Central memory CD8-positive, alpha-beta T cell (primary cell): ENCODE measurements around the gene MEGF6.
"Not testable (repeated sequence)": the region's sequence is repeated elsewhere in the genome, so short reads cannot be mapped to it uniquely, and the experiment has no call there.

Experiments used
- ATAC-seq: fragments of 150-1000 bp; cut with Tn5 transposase; replicated peaks from 2 replicates; pipeline ENCODE4 v1.10.0; 2022; ENCODE audit warnings: mild to moderate bottlenecking, moderate FRiP score, moderate number of reproducible peaks; ENCODE audit not compliant: poor library complexity, severe bottlenecking; ENCODE audit errors: extremely low read depth
- DNase-seq, 2 donors: peaks; one replicate each; pipeline ENCODE4 v3.0.0; 2021; ENCODE audit warnings: low spot score in 2 of 2
- H3K27ac Mint-ChIP-seq: one replicate; pipeline ENCODE4 v1.8.0; 2022; ENCODE audit warnings: low read depth, mild to moderate bottlenecking, moderate library complexity, mixed read lengths
- H3K27me3 Mint-ChIP-seq: one replicate; pipeline ENCODE4 v1.8.0; 2022; ENCODE audit warnings: mixed read lengths
- H3K36me3 Mint-ChIP-seq: one replicate; pipeline ENCODE4 v1.8.0; 2022; ENCODE audit warnings: mild to moderate bottlenecking, moderate library complexity, mixed read lengths; ENCODE audit not compliant: insufficient read depth
- H3K4me1 Mint-ChIP-seq: one replicate; pipeline ENCODE4 v1.8.0; 2022; ENCODE audit warnings: mixed read lengths
- H3K4me3 Mint-ChIP-seq: one replicate; pipeline ENCODE4 v1.8.0; 2022; ENCODE audit warnings: mild to moderate bottlenecking, moderate library complexity, mixed read lengths
- H3K9me3 Mint-ChIP-seq: one replicate; pipeline ENCODE4 v1.8.0; 2022; ENCODE audit warnings: mixed read lengths

MEGF6 gene

DNA sequence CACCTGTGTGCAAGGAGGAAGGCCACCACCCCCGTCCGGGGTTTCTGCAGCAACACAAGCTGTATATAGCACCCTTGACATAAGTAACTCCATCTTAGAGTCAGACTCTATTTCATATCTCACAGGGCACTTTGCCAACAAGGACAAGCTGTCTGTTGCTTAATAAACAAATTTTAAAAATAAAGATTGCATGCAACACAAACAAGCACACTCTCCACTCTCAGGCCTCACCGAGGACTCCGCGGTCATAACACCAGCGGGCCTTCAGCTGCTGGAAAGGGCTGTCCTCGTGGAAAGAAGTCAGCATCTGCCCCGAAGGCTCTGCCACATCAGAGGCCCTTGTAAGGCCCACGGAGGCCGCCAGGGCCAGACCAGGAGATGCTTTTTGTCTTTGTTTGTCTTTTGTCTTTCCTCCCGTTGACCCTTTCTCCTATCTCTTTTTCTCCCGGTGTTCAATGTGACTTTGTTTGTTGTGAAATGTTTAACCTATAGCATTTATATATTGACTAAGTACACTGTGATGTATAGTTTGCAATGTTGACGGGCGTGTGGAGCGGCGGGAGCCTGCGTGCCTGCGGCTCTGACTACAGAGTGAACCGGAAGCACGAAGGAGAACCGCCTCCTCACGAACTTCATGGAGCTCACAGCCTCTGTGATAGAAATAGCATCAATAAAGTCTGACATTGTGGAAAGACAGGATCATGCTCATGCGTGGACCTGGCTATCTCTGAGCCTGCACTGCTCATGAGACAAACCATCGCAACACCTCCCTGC, 24.1 kb downstream of the MEGF6 start:
- ATAC-seq (no peak), DNase-seq (no peak)
- Mint-ChIP-seq H3K27ac (no peak overlapping the region), H3K36me3 (peaks cover 2% of the 10 kb centered on the region), H3K27me3 (no peaks in the 10 kb centered on the region), H3K4me1 (no peaks in the 10 kb centered on the region), H3K9me3 (no peaks in the 10 kb centered on the region), H3K4me3 (no peak overlapping the region)

DNA sequence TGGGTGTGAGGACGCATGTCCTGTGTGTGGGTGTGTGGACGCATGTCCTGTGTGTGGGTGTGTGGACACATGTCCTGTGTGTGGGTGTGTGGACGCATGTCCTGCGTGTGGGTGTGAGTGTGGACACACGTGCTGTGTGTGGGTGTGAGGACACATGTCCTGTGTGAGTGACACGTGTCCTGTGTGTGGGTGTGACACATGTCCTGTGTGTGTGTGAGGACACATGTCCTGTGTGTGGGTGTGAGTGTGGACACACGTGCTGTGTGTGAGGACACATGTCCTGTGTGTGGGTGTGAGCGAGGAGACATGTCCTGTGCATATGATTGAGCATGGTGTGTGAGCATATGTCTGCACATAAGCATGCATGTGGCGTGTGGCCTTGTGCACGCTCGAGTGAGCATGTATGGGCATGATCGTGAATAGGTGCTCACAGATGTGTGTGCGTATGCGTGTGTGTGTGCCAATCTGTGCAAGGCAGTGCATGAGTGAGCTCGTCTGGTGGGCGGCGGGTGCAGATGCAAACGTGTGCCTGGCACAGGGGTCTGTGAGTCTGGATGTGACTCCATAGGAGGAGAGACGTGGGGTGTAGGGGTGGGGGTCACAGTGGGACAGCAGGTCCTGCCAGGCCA, 25.3 kb downstream of the MEGF6 start:
- no peak for ATAC-seq
- no peaks in the 10 kb centered on the region for H3K4me1 Mint-ChIP-seq
- no peak overlapping the region for H3K4me3 Mint-ChIP-seq

DNA sequence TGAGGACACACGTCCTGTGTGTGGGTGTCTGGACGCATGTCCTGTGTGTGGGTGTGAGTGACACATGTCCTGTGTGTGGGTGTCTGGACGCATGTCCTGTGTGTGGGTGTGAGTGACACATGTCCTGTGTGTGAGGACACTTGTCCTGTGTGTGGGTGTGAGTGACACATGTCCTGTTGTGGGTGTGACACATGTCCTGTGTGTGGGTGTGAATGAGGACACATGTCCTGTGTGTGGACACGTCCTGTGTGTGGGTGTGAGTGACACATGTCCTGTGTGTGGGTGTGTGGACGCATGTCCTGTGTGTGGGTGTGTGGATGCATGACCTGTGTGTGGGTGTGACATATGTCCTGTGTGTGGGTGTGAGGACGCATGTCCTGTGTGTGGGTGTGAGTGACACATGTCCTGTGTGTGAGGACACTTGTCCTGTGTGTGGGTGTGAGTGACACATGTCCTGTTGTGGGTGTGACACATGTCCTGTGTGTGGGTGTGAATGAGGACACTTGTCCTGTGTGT, 25.9 kb downstream of the MEGF6 start:
- not testable (repeated sequence) for H3K27me3 Mint-ChIP-seq, H3K36me3 Mint-ChIP-seq, H3K4me3 Mint-ChIP-seq, ATAC-seq, H3K9me3 Mint-ChIP-seq, H3K27ac Mint-ChIP-seq, H3K4me1 Mint-ChIP-seq, DNase-seq

More for the DNA sequence above, 25.3 kb downstream of the MEGF6 start:
- Mint-ChIP-seq H3K27me3 (no peaks in the 10 kb centered on the region), H3K36me3 (peaks cover 2% of the 10 kb centered on the region), H3K27ac (no peak overlapping the region), H3K9me3 (no peaks in the 10 kb centered on the region)
- no peak for DNase-seq

DNA sequence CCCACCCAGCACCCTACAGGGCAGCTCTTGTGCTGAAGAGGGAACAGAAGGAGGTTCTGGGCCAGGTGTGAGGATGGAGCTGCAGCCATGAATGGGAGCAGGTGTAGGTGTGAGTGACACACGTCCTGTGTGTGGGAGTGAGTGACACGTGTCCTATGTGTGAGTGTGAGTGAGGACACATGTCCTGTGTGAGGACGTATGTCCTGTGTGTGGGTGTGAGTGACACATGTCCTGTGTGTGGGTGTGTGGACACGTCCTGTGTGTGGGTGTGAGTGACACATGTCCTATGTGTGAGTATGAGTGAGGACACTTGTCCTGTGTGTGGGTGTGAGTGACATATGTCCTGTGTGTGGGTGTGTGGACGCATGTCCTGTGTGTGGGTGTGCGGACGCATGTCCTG, 26.4 kb downstream of the MEGF6 start:
- DNase-seq: no peak
- H3K27ac Mint-ChIP-seq: no peak overlapping the region

DNA sequence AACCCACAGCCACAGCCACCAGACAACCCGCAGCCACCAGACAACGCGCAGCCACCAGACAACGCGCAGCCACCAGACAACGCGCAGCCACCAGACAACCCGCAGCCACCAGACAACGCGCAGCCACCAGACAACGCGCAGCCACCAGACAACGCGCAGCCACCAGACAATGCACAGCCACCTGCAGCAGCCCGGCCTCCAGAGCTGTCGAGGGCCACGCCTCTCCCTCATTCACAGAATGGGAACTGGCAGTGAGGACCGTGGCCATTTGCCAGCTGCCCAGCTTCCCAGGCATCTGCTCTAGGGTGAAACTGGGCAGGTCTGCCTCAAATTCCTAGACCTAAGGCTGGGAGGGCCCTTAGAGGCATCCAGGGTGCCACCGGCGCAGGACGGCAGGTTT, 27.6 kb downstream of the MEGF6 start:
- H3K4me3 Mint-ChIP-seq, H3K9me3 Mint-ChIP-seq, H3K36me3 Mint-ChIP-seq, H3K27me3 Mint-ChIP-seq, ATAC-seq, H3K4me1 Mint-ChIP-seq, DNase-seq, H3K27ac Mint-ChIP-seq: not testable (repeated sequence)

More for the DNA sequence above, 26.4 kb downstream of the MEGF6 start:
- no peak for ATAC-seq
- Mint-ChIP-seq H3K36me3 (peaks cover 2% of the 10 kb centered on the region), H3K9me3 (no peaks in the 10 kb centered on the region), H3K27me3 (no peaks in the 10 kb centered on the region), H3K4me1 (no peaks in the 10 kb centered on the region), H3K4me3 (no peak overlapping the region)

DNA sequence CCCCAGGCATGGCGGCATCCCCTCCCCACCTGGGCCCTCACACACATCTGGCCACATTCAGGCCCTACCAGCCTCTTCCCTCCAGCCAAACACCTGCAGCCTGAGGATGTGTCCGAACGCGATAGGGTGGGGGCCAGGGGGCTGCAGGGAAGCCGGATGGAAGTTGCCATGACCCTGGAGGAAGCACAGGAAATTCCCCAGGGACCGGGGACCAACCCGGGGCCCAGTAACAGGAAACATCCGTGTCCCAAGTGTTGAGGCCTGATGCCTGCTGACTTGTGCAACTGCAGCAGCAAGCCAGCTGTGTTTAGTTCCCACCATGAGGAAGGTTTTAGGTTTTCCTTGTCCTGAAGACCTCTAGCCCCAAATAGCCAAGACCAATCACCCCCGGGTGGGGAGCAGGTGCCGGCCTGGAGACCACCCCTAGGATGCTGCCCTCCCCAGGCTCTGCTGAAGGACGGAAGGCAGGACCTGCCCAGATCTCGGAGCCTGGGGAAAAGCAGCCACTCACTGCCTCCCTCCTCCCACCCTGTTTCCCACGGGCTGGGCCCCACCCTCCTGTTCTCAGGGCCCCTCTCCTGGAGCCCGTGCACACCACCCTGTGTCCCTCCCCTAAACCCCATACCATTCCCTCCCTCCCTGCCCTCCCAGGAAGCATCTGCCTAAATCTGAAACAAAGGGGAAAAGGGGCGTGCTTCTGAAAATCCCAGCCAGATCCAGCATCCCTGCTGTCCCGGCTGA, 29.8 kb downstream of the MEGF6 start:
- Mint-ChIP-seq H3K36me3 (peaks cover 2% of the 10 kb centered on the region), H3K4me3 (no peak overlapping the region), H3K9me3 (no peaks in the 10 kb centered on the region), H3K4me1 (no peaks in the 10 kb centered on the region), H3K27ac (no peak overlapping the region), H3K27me3 (no peaks in the 10 kb centered on the region)
- DNase-seq (no peak), ATAC-seq (no peak)

DNA sequence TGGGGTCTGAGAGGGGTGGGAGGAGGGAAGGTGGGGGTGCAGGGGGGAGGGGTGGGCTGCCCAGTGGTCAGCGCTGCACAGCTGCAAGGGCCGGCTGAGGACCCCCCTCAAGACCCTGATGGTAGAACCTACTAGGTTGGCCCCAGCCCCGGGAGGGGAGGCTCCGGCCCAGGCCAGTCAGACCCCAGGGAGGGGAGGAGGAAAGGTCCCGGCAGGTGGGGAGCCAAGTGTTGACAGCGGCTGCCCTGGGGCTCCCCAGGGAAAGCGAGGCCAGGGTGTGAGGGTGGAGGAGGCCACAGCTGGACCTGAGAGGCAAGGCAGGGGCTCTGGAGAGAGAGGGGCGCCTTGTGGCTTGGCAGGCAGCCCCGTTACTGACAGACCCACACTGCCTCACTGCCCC, 31.1 kb downstream of the MEGF6 start:
- DNase-seq: no peak
- Mint-ChIP-seq H3K4me1 (no peaks in the 10 kb centered on the region), H3K9me3 (no peaks in the 10 kb centered on the region), H3K36me3 (peaks cover 2% of the 10 kb centered on the region), H3K27ac (no peak overlapping the region), H3K27me3 (no peaks in the 10 kb centered on the region), H3K4me3 (no peak overlapping the region)
- ATAC-seq: no peak

DNA sequence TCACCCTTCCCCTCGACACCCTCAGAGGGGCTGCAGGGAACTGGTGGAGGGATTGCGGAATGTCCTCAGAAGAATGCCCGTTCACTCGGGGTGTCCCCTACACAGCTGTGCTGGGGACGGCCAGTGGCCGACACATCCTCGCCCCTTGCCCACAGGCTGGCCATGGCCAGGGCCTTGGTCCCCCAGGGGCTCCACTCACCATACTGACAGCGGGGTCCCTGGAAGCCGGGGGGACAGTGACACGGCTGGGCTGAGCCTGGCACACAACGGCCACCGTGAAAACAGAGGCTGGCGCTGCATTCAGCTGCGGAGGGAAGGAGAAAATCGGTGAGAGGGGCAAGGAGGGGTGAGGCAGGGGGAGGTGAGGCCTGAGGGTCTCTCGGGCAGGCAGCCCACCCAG, 31.7 kb downstream of the MEGF6 start:
- Mint-ChIP-seq H3K27me3 (no peaks in the 10 kb centered on the region), H3K4me3 (no peak overlapping the region), H3K27ac (no peak overlapping the region), H3K4me1 (no peaks in the 10 kb centered on the region), H3K36me3 (peaks cover 2% of the 10 kb centered on the region), H3K9me3 (no peaks in the 10 kb centered on the region)
- DNase-seq: no peak
- ATAC-seq: no peak

DNA sequence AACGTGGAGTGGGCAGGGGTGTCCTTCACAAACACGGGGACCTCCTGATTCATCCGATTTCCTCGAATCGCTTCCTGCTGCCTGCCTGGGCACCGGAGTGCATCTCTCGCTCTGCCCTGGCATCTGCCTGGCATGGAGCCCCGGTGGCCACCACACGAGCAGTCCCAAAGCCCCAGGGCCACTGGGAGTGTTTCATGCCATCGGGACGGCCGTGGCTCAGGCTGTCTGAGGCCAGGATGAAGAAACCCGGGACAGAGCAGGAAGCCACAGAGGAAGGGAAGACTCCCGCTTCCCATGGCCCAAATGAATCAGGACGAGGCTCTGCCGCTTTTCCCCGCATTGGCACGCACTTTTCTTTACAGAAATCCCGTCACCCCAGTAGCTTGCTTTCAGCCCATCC, 32.4 kb downstream of the MEGF6 start:
- Mint-ChIP-seq H3K4me3 (no peak overlapping the region), H3K36me3 (peaks cover 2% of the 10 kb centered on the region), H3K9me3 (no peaks in the 10 kb centered on the region), H3K4me1 (no peaks in the 10 kb centered on the region), H3K27ac (no peak overlapping the region), H3K27me3 (no peaks in the 10 kb centered on the region)
- ATAC-seq: no peak
- DNase-seq: no peak

DNA sequence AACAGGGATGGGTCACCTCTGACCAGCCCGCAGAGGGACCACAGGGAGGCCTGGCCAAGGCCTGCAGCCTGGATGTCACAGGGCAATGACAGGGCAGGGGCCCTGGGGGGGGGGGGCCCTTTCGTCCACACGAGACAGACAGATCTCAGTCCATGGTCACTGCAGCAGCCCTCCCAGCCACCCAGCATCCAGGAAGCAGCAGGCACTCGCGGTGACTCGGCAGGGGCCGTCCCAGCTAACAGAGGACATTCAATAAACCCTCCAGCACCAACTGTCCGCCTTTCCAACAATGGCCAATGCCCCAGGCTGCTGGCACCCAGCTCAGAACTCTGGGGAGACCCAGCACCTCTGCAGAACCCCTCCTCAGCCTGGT, 32.9 kb downstream of the MEGF6 start:
- H3K36me3 Mint-ChIP-seq: peaks cover 2% of the 10 kb centered on the region
- H3K9me3 Mint-ChIP-seq: no peaks in the 10 kb centered on the region
- no peaks in the 10 kb centered on the region for H3K4me1 Mint-ChIP-seq
- H3K4me3 Mint-ChIP-seq: no peak overlapping the region
- H3K27ac Mint-ChIP-seq: no peak overlapping the region
- DNase-seq (no peak), ATAC-seq (no peak)
- H3K27me3 Mint-ChIP-seq: no peaks in the 10 kb centered on the region

DNA sequence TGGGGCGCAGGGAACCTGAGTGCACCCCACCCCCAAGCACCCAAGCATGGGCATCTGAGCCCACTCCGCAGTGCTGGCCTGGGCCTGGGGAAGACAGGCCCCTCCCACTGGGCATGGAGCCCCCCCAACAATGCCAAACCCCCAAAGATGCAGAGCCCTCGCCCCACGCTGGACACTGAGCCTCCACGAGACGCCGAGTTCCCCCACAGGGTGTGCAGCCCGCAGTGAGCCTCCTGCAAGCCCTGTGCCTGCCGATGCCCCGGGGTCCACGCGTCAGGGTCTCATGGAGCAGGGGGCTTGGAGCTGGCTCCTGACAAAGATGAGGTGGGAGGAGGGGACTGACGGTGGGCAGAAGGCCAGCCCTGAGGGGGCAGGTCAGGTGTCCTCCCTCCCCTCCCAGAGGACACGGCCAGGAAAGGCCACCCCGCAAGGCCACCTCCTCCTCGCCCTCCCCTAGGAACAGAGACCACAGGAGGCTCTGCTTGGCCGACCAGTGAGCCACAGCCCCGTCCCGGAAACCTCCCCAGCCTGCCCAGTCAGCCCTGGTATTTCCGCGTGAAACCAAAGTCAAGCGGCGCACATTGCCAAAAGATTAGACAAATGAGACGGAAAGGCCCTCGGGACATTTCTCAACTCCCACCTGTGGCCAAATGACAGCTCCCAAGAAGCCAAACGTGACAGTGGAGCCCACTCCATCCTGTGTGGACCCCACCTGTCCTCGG, 33.4 kb downstream of the MEGF6 start:
- DNase-seq (no peak), ATAC-seq (no peak)
- Mint-ChIP-seq H3K27ac (no peak overlapping the region), H3K36me3 (peaks cover 2% of the 10 kb centered on the region), H3K9me3 (no peaks in the 10 kb centered on the region), H3K27me3 (no peaks in the 10 kb centered on the region), H3K4me3 (no peak overlapping the region), H3K4me1 (no peaks in the 10 kb centered on the region)

DNA sequence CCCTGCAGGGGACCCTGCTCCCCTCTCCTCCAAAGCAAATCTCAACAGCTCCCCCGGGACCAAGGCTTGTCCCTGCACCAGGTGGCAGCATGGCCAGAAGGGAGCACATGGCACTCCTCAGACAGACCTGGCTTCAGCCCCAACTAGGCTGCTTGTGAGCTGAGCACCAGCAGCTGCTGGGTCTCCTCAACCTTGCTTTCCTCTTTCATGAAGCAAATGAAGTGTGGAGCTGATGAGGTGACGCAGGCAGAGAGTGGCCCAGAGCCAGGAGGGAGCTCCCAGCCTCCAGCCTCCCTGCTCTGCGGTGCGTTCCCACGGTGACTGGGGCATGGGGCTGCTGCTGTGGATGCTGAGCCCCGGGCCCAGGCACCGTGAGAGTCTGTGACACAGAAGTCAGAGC, 34.0 kb downstream of the MEGF6 start:
- no peak for ATAC-seq

More for the DNA sequence above, 34.0 kb downstream of the MEGF6 start:
- Mint-ChIP-seq H3K9me3 (no peaks in the 10 kb centered on the region), H3K4me3 (no peak overlapping the region), H3K36me3 (no peaks in the 10 kb centered on the region), H3K27me3 (no peaks in the 10 kb centered on the region), H3K4me1 (no peaks in the 10 kb centered on the region), H3K27ac (no peak overlapping the region)
- DNase-seq: no peak
